Panc1 (cell line): Measurements from ENCODE around the gene SUPT3H. TPM values are rescaled to one million over a fixed set of nuclear protein-coding genes. Genes with fewer than 3 reads are reported as not detected.

Experiments used
- ATAC-seq: fragments of 200-7000 bp; cut with Tn5 transposase; 2 replicates; pipeline ENCODE4 v1.9.1; 2020; ENCODE audit warnings: mild to moderate bottlenecking, moderate library complexity
- BruUV-seq: library from RNA; stranded (reverse); fragments of 400-500 nt; replicated peaks from 2 replicates; lab custom pipeline; 2021; lab: Mats Ljungman, UMichigan
- CTCF ChIA-PET: fragments of 300-600 bp; sonication (Branson Sonifier 250); formaldehyde crosslinking; loops from one replicate; lab custom pipeline; 2022; ENCODE audit warnings: antibody characterized with exemption; lab: Charles Lee
- POLR2A ChIA-PET: fragments of 300-600 bp; sonication (Branson Sonifier 250); formaldehyde crosslinking; loops from one replicate; lab custom pipeline; 2022; ENCODE audit warnings: antibody characterized with exemption; lab: Charles Lee
- DNase-seq: peaks from one replicate; pipeline ENCODE4 v3.0.0-alpha.2; 2010; ENCODE audit warnings: low read depth, low spot score
- H3K27ac ChIP-seq: 2 replicates; pipeline ENCODE4 v1.5.1; 2011; ENCODE audit warnings: mild to moderate bottlenecking, low read length, inconsistent platforms
- H3K27me3 ChIP-seq: fragments of 200-500 bp; sonication (Bioruptor generic); 2 replicates; pipeline ENCODE4 v1.6.0; 2014; ENCODE audit warnings: low read length, inconsistent platforms; ENCODE audit not compliant: control insufficient read depth, insufficient read depth
- H3K36me3 ChIP-seq: fragments of 200-500 bp; sonication (Bioruptor generic); 2 replicates; pipeline ENCODE4 v1.5.1; 2014; ENCODE audit warnings: inconsistent platforms, mild to moderate bottlenecking, low read length, moderate library complexity; ENCODE audit not compliant: control insufficient read depth, insufficient read depth
- H3K4me1 ChIP-seq: 2 replicates; pipeline ENCODE4 v1.5.1; 2011; ENCODE audit warnings: inconsistent platforms, mild to moderate bottlenecking, low read length, moderate library complexity; ENCODE audit not compliant: control insufficient read depth, insufficient read depth
- H3K4me3 ChIP-seq, 2 experiments: 2 replicates each; pipeline ENCODE4 v1.5.1; 2011 to 2012; ENCODE audit warnings: low read depth in 2 of 2, low read length in 2 of 2, mild to moderate bottlenecking in 2 of 2, inconsistent platforms in 1 of 2, moderate library complexity in 1 of 2
- H3K9me3 ChIP-seq: fragments of 200-500 bp; sonication (Bioruptor generic); 2 replicates; pipeline ENCODE4 v1.5.1; 2014; ENCODE audit warnings: low read depth, mild to moderate bottlenecking, inconsistent platforms, low read length, moderate library complexity; ENCODE audit not compliant: control insufficient read depth, insufficient read depth
- POLR2AphosphoS5 ChIP-seq: IDR thresholded peaks from 2 replicates; pipeline ENCODE4 v1.6.1; 2012; ENCODE audit warnings: mild to moderate bottlenecking, low read depth, low read length, moderate library complexity
- SIN3A ChIP-seq: IDR thresholded peaks from 2 replicates; pipeline ENCODE4 v1.6.1; 2012; ENCODE audit warnings: low read depth, mild to moderate bottlenecking, low read length, moderate library complexity, borderline replicate concordance; ENCODE audit not compliant: insufficient read depth
- TCF7L2 ChIP-seq: IDR thresholded peaks from 2 replicates; pipeline ENCODE4 v1.6.1; 2011; ENCODE audit warnings: mild to moderate bottlenecking, low read depth, low read length, inconsistent platforms
- in situ Hi-C: cut with HindIII; loops from 2 replicates; pipeline ENCODE4 v1.10.0; 2016; ENCODE audit warnings: low sequenced_read_pairs, low pct_unique_long_range_greater_than_20kb
- intact Hi-C: fragments of 100-400 bp; cut with micrococcal nuclease; formaldehyde crosslinking; loops from one replicate; pipeline ENCODE4 v1.10.0; 2022; ENCODE audit not compliant: unreplicated experiment
- total RNA-seq: library from RNA; stranded (reverse); gene quantifications from one replicate; pipeline ENCODE4 v1.2.1, GENCODE V29; 2021; ENCODE audit not compliant: unreplicated experiment
- TF ChIP-seq, protein P1 (sequence below): fragments of 450-650 bp; IDR thresholded peaks from 2 replicates; pipeline ENCODE4 v1.5.1; 2017; ENCODE audit warnings: mild to moderate bottlenecking
- TF ChIP-seq, protein P2 (sequence below), 2 experiments: IDR thresholded peaks; 2 replicates each; pipeline ENCODE4 v1.6.1; 2011 to 2012; ENCODE audit warnings: low read depth in 2 of 2, control low read depth in 1 of 2, low read length in 1 of 2, mild to moderate bottlenecking in 1 of 2, moderate library complexity in 1 of 2; ENCODE audit not compliant: insufficient read depth in 1 of 2

The SUPT3H gene
- total RNA-seq, 1 experiment from 2014 or later = 11.0 TPM

DNA sequence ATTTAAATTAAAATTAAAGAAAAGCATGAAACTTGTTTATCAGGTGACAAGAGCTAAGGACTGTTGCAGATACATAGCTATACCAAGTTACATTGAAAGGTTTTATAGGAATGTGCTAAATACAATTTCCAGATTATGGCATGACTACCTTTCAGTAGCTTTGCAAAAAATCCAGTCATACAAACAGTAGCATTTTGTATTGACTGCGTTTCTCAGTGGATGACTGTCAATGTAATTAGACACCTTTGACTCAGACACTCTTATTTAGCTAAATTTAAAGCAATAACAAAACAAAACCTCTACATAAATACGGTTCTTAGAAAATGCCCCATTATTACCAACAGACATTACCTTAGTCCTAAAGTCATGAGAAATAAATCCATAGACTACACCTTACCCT, 325.4 kb downstream of the SUPT3H start:
- Histone ChIP-seq H3K9me3 (no peaks in the 10 kb centered on the region), H3K27me3 (no peaks in the 10 kb centered on the region), H3K4me1 (no peaks in the 10 kb centered on the region), H3K4me3 (no peak overlapping the region), H3K36me3 (no peaks in the 10 kb centered on the region), H3K27ac (no peak overlapping the region)
- intact Hi-C loops (no loop called here), in situ Hi-C loops (no loop called here)
- ATAC-seq (no peak), DNase-seq (no peak)
- ChIA-PET CTCF (no interaction called here), POLR2A (no interaction called here)
- BruUV-seq = no TSS peak
- TF ChIP-seq, protein P1, sequence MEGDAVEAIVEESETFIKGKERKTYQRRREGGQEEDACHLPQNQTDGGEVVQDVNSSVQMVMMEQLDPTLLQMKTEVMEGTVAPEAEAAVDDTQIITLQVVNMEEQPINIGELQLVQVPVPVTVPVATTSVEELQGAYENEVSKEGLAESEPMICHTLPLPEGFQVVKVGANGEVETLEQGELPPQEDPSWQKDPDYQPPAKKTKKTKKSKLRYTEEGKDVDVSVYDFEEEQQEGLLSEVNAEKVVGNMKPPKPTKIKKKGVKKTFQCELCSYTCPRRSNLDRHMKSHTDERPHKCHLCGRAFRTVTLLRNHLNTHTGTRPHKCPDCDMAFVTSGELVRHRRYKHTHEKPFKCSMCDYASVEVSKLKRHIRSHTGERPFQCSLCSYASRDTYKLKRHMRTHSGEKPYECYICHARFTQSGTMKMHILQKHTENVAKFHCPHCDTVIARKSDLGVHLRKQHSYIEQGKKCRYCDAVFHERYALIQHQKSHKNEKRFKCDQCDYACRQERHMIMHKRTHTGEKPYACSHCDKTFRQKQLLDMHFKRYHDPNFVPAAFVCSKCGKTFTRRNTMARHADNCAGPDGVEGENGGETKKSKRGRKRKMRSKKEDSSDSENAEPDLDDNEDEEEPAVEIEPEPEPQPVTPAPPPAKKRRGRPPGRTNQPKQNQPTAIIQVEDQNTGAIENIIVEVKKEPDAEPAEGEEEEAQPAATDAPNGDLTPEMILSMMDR = no peak
- TF ChIP-seq POLR2AphosphoS5 (no peak), TCF7L2 (no peak), SIN3A (no peak)
- TF ChIP-seq, protein P2, sequence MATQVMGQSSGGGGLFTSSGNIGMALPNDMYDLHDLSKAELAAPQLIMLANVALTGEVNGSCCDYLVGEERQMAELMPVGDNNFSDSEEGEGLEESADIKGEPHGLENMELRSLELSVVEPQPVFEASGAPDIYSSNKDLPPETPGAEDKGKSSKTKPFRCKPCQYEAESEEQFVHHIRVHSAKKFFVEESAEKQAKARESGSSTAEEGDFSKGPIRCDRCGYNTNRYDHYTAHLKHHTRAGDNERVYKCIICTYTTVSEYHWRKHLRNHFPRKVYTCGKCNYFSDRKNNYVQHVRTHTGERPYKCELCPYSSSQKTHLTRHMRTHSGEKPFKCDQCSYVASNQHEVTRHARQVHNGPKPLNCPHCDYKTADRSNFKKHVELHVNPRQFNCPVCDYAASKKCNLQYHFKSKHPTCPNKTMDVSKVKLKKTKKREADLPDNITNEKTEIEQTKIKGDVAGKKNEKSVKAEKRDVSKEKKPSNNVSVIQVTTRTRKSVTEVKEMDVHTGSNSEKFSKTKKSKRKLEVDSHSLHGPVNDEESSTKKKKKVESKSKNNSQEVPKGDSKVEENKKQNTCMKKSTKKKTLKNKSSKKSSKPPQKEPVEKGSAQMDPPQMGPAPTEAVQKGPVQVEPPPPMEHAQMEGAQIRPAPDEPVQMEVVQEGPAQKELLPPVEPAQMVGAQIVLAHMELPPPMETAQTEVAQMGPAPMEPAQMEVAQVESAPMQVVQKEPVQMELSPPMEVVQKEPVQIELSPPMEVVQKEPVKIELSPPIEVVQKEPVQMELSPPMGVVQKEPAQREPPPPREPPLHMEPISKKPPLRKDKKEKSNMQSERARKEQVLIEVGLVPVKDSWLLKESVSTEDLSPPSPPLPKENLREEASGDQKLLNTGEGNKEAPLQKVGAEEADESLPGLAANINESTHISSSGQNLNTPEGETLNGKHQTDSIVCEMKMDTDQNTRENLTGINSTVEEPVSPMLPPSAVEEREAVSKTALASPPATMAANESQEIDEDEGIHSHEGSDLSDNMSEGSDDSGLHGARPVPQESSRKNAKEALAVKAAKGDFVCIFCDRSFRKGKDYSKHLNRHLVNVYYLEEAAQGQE (IDR thresholded peaks at IDR 0.05; ENCODE audit: insufficient read depth in 1 of 2, low read depth in 2 of 2, low read length in 1 of 2) = no peak

DNA sequence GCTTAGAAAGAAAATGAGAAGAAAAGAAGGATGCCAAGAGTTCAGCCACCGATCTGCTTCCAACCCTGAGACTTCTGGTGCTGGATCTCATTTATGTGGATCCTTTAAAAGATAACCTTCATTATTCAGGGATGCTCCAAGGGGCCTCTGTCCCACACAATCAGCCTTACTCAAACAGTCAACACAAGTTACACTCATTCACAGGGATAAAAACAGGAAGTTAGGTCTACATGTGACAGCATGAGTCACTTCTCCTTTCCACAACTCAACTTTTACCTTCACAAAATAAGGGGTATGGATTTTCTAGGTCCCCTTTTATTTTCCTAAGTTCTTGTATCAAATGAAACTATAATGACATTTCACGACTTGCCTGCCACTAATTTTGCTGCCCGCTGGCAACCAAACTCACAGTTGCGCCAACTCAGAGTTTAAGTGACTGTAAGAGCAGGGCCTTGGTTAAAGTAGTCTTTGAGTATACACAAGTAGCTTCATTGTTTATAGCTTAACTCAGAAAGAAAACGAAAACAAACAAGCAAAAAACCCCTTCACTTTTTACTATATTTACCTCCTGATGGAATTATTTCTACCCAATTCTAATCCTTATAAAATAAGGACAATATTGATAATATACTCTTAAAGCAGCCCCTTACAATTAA, 328.4 kb downstream of the SUPT3H start:
- no TSS peak for BruUV-seq
- intact Hi-C loops = no loop called here
- no peaks in the 10 kb centered on the region for H3K9me3 ChIP-seq
- in situ Hi-C loops = no loop called here
- CTCF ChIA-PET = no interaction called here
- no peaks in the 10 kb centered on the region for H3K27me3 ChIP-seq
- POLR2A ChIA-PET = interaction anchor here (0.6 kb wide), 1 partner anchor 116 kb away, joined by 3 read pairs; no protein-coding TSS in a partner anchor
- no peak for DNase-seq
- H3K36me3 ChIP-seq = no peaks in the 10 kb centered on the region
- TF ChIP-seq, protein P2 (IDR thresholded peaks at IDR 0.05; ENCODE audit: insufficient read depth in 1 of 2, low read depth in 2 of 2, low read length in 1 of 2) = no peak
- TF ChIP-seq POLR2AphosphoS5 (no peak), SIN3A (no peak), TCF7L2 (no peak)
- TF ChIP-seq, protein P1 = no peak
- no peaks in the 10 kb centered on the region for H3K4me1 ChIP-seq
- no peak overlapping the region for H3K27ac ChIP-seq
- ATAC-seq = no peak
- no peak overlapping the region for H3K4me3 ChIP-seq
